A549 (cell line): Measurements from ENCODE around the gene ZBTB48.

Experiments used
- CTCF ChIP-seq: fragments of >200 bp; sonication (Bioruptor Twin); formaldehyde crosslinking; IDR thresholded peaks from 3 replicates; pipeline ENCODE4 v1.5.1; 2016
- ELK1 ChIP-seq: fragments of 150-350 bp; IDR thresholded peaks from 2 replicates; pipeline ENCODE4 v1.6.1; 2014; ENCODE audit warnings: low read depth, mild to moderate bottlenecking, low read length
- EP300 ChIP-seq, 2 experiments: fragments of >200 bp; sonication (Bioruptor Twin); formaldehyde crosslinking; IDR thresholded peaks; 2 replicates in 1 of 2; 3 replicates in 1 of 2; pipeline ENCODE4 v1.6.1; 2016 to 2017
- HDAC2 ChIP-seq: fragments of 200-600 bp; sonication (generic); IDR thresholded peaks from 2 replicates; pipeline ENCODE4 v1.6.1; 2016
- MAX ChIP-seq: IDR thresholded peaks from 2 replicates; pipeline ENCODE4 v1.6.1; 2012

- TF ChIP-seq HDAC2 (no peak), CTCF (no peak), MAX (no peak), ELK1 (no peak), EP300 (IDR thresholded peaks at IDR 0.05) (no peak)
Measured at GRCh38 chr1:6588128-6588892, 8.5 kb downstream of the ZBTB48 start.
